Stimulated activated naive CD4-positive, alpha-beta T cell treated with Interleukin-2 at 50 U/mL for 16 hours (primary cell): Measurements from ENCODE around the gene PLD4.

Experiments
- DNase-seq: peaks from one replicate; lab custom pipeline; 2025; lab: John Stamatoyannopoulos, UW

Gene PLD4

DNA sequence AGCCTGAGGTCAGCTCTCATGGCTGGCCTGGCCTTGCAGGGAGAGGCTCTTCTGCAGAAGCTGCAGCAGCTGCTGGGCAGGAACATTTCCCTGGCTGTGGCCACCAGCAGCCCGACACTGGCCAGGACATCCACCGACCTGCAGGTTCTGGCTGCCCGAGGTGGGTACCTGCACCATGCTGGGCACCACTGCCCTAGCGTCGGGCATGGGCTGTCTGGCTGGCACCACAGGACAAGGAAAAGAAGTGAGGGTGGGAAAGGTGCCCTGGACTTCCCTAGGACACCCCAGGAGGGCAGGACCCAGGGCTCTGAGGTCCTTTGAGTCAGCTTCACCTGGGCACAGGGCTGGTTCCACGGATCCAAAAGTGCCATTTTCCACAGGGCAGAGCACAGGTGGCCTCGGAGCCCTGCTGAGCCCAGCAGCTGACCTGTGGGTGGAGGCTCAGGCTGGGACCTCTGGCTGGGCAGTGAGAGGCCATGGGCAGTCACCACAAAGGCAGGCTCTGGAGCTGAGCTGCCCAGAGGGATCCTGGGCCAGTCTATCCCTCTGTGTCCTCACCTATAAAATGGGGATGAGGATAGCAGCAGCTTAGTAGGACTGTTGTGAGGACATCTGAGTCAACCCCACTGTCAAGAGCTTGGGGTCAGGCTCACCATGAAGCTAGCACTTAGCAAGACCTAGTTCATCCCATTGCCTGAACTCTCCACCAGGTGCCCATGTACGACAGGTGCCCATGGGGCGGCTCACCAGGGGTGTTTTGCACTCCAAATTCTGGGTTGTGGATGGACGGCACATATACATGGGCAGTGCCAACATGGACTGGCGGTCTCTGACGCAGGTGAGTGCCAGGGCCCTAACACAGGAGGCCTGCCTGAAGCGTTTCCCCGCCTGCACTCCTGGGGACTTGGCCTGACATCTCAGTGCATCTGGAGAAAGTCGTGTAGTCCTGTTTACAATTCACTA lies 4.9 kb downstream of the PLD4 start:
- no peak for DNase-seq

DNA sequence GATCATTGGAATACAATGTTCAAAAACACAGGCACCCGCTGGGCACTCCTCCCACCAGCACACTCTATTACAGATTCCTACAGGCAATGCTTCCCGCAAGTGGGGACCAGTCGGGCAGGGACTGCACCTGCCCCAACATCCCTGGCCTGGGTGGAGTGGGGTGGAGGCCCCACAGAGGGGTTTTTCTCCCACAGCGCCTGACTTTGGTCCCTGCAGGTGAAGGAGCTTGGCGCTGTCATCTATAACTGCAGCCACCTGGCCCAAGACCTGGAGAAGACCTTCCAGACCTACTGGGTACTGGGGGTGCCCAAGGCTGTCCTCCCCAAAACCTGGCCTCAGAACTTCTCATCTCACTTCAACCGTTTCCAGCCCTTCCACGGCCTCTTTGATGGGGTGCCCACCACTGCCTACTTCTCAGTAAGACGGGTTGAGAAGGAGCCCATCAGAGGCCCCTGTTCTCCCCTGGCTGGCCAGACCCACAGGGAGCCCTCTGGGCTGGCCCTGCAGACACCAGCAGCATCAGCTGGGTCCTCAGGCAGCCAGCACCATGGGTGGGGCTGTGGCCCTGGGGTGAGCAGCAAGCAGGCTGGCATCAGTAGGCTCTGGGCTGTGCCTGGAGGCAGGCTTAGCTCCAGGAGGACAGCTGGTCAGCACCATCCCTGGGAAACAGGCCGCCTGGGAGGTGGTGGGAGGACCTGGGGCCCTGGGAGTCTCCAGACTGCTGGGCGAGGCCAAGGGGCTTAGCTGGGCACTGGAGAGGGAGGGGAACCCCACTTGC lies 6.0 kb downstream of the PLD4 start:
- no peak for DNase-seq

DNA sequence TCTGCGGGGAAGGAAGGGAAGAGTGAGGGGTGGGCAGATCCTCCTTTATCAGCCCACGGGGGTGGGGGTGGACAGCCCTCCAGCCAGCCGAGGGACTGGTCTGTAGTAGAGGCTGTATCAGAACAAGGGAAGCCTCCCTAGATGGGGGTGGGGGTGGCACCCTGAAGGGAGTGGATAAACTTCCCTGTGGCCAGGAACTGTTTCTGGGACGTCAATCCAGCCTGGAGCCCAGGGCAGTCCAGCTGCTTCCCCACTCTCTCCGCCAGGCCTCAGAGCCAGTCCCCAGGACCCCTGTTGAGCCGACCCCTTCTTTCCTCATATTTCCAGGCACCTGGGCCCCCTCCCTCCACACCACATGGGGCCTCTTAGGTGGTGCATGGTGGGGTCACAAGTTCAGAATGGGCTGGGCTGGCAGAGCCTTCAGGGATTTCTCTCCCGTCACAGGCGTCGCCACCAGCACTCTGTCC lies 6.7 kb downstream of the PLD4 start:
- DNase-seq = no peak

DNA sequence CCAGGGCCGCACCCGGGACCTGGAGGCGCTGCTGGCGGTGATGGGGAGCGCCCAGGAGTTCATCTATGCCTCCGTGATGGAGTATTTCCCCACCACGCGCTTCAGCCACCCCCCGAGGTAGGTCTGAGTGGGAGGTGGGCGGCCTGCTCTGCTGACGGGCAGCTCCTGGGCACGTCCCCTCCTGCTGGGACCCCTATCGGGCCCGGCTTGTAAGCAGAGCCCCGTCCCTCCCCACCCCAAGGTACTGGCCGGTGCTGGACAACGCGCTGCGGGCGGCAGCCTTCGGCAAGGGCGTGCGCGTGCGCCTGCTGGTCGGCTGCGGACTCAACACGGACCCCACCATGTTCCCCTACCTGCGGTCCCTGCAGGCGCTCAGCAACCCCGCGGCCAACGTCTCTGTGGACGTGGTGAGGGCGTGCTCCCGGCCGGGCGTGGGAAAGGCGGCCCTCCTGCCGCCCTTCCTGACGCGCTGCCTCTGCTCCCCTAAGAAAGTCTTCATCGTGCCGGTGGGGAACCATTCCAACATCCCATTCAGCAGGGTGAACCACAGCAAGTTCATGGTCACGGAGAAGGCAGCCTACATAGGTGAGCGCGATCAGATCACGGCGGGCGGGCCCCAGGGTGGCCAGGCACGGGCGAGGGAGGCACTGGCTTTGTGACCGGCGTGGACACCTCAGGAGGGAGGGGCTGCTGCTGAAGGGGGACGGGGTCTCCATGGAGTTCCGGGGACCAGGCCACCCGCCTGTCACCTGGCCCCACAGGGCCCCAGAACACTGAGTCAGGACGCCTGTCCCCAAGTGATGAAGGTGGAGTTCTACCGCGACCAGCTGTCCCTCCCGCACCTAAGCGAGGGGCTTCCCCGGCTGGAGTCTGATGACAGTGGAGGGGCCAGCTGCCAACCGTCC lies 7.3 kb downstream of the PLD4 start:
- DNase-seq = no peak

- DNase-seq = peak; percentile 83
Observed at GRCh38 chr14:104932676-104933631, 8.3 kb downstream of the PLD4 start.

- DNase-seq = peak; percentile 34
Observed at GRCh38 chr14:104933746-104934733, 9.4 kb downstream of the PLD4 start.

DNA sequence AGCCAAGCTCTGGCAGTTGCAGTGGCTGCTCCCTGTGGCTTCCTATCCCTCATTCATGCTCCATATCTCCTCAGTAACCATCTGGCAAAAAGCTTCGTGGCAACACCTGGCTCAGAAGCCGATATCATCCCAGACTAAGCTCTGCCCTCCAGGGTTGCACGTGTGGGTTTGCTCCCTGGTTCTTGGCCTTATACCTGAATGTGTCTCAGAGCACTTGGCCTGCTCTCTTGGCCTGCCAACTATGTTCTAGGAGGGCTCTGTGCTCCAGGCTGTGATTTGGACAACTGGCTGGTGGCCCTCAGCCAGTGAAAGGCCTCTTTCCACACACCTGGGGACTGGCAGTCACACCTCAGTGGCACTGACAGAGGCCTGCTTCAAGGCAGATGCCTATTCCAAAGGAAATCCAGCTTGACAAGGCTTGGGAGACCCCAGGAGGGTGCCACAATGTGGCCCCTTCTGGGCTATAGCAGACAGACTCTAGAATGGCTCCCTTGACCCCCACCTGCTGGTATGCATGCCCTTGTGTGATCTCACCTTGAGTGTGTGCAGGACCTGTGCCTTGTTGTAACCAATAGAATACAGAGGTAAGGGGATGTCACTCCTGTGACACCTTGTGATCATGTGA lies 10.5 kb downstream of the PLD4 start:
- DNase-seq = no peak

DNA sequence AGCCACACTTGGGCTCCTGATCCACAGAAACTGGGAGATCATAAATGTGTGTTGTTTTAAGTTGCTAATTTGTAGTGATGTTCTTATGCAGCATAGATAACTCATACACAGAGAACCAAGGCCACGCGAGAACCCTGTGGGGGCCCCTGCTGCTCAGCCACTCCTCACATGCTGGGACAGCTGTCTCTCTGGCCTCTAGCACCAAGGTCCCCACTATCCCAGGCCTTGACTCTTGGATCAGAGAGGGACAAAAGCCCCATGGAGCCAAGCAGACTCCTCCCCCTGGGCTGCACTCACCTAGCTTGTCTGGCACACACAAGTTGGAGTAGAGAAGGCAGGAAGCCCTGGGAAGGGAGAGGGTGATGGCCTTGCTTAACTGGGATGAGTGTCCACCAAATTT lies 11.3 kb downstream of the PLD4 start:
- DNase-seq = no peak

DNA sequence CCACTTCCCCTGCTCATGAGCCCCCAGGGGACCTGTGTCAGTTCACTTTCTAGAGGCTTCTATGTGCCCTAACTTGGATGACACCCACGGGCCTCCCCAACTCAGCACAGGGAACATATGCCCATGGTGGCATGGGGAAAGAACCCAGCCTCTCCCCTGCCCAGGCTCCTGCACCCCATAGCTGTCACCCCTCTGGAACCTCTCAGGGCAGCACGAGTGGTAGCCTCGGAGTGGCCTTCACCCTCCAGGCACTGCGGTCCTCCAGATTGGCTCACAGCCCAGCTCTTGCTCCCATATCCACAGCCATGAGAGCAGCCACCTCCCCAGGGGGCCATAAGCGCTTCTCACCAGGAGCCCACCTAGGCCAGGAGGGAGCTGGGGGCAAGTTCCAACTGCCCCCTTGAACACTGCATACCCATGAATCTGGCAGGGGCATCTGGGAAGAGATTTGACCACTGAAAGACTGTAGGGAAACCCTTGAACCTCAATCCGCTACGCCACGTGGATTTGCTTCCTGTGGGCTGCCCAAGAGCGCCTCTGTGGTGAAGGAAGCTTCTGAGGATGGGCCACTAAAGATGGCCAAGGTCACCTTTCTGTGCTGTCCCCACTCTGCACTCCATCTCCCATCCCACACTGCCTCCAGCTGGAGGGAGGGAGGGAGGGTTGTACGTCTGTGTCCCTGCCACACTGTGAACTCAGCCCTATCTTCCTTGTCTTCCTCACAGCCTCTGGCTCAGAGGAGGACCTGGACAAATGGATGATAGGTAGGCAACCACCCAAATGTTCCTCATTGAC lies 11.9 kb downstream of the PLD4 start:
- DNase-seq = no peak

- no peak for DNase-seq
Observed at GRCh38 chr14:104937161-104937560, 12.5 kb downstream of the PLD4 start.

DNA sequence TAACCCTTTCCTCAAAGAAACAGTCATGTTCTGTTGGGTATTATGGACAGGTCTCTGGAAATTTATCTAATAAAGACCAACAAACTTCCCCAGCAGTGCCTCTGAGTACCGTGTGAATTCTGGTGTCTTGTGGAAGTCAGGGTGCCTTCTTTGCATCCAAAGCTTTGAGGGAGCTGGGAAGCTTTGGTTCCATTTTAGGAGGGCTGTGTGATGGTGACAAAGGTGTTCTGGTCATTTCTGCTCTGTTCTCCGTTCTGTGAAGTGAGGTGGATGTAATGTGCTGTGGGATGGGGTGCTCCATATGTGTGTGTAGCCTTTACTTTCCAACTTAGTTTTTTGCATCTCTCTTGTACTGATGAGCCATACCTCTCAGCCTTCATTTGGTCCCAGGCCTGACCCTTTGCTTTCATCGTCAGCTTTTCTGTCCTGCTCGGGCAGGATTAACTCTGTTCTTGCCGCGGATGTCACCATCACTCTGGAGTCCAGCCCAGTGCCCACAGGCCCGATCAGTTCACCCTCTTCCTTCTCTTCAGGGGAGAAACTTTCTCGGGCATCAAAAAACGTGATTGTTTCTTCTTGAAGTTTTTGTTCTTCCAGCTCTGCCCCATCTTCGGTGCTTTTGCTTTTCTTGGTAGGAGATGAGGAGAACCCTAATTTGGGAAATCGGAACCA lies 13.2 kb downstream of the PLD4 start:
- DNase-seq = no peak

DNA sequence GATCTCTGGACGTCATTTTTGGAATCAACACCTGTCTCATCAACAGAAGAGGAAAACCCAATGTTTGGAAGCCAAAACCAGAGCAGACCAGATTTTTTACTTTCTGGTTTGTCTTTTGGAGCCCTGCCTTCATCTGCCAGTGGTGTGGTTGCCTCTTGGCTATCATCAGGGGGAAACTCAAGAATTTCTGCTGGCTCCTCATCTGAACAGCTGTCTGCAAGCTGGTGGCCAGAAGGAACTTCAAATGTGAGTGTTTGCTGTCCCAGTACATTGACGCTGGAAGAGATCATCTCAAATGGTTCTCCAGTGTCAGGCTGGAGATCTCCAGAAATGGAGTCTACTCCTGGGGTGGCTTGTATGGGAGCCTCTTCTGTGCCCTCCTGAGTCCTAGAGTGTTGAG lies 13.8 kb downstream of the PLD4 start:
- DNase-seq = no peak

GRCh38 chr14:104938960-104939359 lies 14.3 kb downstream of the PLD4 start:
- DNase-seq = no peak

GRCh38 chr14:104939666-104940410 lies 15.2 kb downstream of the PLD4 start:
- no peak for DNase-seq

GRCh38 chr14:104940526-104941150 lies 16.0 kb downstream of the PLD4 start:
- no peak for DNase-seq
